Bladder microvascular endothelial cell (primary cell): Measurements from ENCODE around the gene TNFRSF12A. TPM values are rescaled to one million over a fixed set of nuclear protein-coding genes. Genes with fewer than 3 reads are reported as not detected.

Experiments used
- total RNA-seq: library from RNA; depleted of rRNA; stranded (reverse); fragments of >200 nt; gene quantifications from 2 replicates; pipeline ENCODE4 v1.2.3, GENCODE V29; 2014

TNFRSF12A gene, protein sequence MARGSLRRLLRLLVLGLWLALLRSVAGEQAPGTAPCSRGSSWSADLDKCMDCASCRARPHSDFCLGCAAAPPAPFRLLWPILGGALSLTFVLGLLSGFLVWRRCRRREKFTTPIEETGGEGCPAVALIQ
- 61.0 and 186 TPM in 2 replicates for total RNA-seq

DNA sequence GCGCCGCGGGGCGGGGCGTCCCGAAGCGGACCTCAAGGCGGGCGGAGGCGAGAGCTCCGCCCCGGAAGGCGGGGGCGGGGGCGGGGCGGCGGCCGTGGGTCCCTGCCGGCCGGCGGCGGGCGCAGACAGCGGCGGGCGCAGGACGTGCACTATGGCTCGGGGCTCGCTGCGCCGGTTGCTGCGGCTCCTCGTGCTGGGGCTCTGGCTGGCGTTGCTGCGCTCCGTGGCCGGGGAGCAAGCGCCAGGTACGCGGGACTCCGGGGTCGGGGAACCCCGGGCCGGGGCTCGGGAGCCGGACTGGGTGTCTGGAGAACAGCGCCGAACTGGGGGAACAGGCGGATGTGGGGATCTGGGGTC lies at the start of gene TNFRSF12A:
Gene TNFRSF12A, plus strand, starts transcription at position 122 of the 357 bp plus-strand sequence. Its CDS starts 30 bp downstream, at position 152.

DNA sequence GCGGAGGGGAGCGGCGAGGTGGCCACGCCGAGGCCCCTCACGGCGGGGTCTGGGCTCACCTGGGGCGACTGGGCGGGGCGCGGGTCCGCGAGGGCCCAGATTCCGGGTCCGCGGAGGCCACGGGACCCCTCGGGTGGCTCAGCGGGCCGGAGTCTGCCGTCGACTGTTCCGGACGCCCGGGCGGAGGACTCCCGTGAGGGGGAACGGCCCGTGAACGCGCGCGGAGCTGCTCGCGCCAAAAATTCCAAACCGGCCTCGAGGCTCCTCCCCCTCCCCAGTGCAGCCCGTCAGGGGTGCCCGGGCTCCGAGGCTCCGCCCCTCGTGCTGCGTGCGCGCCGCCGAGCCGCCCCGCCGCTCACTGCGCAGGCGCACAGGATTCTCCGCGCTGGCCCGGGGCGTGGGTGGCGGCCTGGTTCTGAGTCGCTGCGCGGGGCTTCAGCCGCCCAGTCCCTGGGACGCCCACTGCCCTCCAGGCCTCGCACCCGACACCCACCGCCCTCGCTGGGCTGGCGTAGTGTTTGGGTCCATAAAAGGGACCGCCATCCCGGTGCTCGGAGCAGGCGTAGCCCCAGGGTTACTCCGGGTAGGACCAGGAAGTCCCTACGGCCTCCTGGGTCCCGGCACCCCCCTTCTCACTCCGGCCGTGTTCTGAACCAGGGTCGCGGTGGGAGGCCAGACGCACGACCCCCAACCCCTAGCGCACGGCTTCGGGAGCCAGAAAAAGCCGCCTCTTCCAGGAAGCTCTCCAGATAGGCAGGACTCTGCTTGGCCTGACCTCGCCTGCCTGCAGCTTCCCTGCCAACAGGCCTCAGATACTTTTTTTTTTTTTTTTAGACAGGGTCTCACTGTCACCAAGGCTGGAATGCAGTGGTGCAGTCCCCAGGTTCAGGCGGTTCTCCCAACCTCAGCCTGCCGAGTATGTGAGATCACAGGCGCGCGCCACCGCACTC lies 39.7 kb upstream of the TNFRSF12A start, which contains the start of gene PKMYT1:
Gene PKMYT1, minus strand, starts transcription at position 220 of the 950 bp plus-strand sequence. CDS start 789 bp downstream, outside the sequence.

DNA sequence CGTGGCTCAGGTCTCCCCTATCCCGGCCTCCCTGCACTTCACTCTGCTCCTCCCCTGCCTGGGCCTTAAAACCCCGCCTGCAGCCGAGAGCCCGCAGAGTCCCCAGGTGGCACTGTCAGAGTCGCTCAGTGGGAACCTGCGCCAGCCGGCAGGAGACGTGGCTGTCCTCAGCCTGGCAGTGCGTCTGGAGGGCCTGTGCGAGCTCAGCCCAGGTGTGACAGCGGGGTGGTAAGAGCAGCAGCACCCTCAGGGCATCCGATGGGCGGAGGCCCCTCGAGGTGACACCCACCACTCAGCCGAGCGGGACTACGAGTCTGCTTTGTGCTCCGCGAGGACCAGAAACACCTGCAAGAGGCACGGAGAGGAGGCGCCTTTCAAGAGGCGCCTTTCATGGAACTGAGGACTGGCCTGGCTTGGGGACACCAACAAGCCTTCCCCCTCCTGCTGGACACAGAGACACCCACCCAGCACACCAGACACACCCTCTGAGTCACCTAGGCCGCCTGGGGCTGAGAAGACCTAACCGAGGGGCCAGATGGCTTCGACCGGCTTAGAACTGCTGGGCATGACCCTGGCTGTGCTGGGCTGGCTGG lies 7.2 kb upstream of the TNFRSF12A start, which contains the start of gene CLDN9:
Gene CLDN9, plus strand, starts transcription at position 96 of the 593 bp plus-strand sequence. Its CDS starts 440 bp downstream, at position 536.

DNA sequence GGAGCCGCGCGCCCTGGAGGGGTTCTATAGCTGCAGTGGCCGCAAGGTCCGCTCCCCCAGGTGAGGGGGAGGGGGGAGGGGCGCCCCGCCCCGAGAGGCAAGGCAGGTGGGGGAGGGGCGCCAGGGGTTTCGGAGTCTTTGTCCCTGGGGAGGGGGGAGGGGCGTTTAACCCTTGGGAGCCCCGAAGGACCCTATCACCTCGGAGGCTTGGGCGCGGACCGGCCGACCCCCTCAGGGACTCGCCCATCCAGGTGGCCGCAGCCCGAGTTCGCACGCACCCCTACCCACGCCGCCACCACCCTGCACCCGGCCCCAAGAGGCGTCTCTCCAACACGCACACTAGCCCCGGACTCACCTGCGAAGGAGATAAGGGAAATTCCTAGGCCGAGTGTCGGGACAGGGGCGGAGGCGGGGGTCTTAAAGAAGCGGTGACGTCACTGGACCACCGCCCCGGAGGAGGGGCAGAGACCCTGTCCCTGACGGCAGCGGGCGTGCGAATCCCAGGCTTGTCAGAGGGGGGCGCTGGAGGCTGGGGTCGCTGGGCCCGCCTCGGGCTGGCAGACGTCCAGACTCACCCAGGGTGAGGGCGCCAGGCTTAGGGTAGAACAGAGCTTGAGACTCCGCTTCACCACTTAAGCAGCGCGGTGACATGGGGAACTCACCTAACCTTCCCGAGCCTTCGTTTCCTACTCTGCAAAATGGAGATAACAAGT lies 2.2 kb upstream of the TNFRSF12A start, which contains the start of gene CLDN6:
Gene CLDN6, minus strand, starts transcription at position 390 of the 713 bp plus-strand sequence. CDS start 2,162 bp downstream, outside the sequence.

GRCh38 chr16:3023669-3024478 lies 3.7 kb downstream of the TNFRSF12A start, which contains the start of the genes HCFC1R1 and THOC6:
Gene HCFC1R1, minus strand, starts transcription at chr16:3023942. Its CDS starts 1 bp downstream, at chr16:3023941.
Gene THOC6, plus strand, starts transcription at chr16:3024035. Its CDS starts 292 bp downstream, at chr16:3024327.

DNA sequence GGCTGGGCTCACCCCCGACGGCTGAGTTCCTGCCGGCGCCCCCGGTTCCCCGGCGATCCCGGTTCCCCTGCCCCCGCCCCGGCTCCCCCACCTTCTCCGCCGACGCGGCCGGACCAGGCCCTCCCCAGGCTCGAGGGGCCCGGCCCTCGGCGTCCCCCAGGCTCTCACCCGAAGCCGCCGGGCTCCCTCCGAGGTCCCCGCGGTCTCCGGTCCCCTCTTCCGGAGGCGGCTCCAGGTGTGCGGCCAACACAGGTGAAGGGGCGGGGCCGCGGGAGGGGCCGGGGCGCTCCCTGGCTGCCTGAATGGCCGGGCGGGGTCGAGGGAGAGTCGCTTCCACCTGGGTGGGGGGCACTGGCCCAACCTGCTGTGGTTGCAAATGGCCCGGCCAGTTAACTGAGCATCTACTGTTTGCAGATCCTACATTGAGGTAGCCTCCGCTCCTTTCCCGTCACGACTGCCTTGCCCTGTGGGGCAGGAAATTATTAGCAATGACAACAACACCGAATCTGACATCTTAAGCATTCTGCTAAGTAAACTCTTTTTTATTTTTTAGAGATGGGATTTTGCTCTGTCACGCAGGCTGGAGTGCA lies 16.7 kb downstream of the TNFRSF12A start, which contains the start of gene BICDL2:
Gene BICDL2, minus strand, starts transcription at position 219 of the 590 bp plus-strand sequence. CDS start 1,448 bp downstream, outside the sequence.

DNA sequence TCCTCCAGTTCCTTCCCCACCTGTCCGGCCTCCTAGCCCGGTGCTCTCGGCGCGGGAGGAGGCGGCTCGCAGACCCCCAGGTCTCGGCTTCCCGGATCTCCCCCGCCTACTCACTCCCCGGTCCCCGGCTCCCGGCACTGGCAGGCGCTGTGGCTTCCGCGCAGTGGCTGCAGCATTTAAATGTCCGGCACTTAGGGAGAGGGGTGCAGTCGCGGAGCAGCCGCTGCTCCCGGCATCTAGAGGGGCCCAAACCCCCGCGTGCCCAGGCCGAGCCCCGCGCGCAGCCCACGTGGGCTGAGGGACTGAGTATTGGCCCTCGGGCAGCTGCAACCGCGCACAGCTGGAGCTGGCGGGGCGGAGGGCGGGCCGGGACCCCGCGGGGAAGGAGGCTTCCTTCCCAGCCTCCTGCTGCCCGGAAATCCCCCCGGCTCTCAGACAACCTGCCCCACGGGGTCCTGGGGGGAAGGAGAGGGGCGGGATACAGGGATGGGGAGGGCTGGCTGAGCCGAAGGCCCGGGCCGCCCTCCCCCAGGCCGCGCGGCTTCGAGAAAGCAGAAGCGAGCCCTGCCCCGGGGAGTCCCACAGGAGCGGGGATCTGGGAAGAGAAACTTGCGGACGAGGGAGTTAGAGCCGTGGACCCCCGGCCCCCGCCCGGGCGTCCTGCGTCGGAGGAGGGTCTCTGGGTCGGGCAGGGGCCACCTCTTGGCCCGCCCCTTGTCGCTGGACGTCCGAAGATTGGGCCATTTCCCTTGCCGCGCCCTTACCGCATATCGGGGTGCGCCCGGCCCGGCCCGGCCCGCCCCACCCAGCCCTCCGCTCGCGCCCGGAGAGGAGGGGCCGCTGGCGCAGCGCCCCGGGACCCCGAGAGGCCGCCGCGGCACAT lies 25.8 kb downstream of the TNFRSF12A start, which contains the start of gene MMP25:
Gene MMP25, plus strand, starts transcription at position 804 of the 883 bp plus-strand sequence. CDS start 357 bp downstream, outside the sequence.

DNA sequence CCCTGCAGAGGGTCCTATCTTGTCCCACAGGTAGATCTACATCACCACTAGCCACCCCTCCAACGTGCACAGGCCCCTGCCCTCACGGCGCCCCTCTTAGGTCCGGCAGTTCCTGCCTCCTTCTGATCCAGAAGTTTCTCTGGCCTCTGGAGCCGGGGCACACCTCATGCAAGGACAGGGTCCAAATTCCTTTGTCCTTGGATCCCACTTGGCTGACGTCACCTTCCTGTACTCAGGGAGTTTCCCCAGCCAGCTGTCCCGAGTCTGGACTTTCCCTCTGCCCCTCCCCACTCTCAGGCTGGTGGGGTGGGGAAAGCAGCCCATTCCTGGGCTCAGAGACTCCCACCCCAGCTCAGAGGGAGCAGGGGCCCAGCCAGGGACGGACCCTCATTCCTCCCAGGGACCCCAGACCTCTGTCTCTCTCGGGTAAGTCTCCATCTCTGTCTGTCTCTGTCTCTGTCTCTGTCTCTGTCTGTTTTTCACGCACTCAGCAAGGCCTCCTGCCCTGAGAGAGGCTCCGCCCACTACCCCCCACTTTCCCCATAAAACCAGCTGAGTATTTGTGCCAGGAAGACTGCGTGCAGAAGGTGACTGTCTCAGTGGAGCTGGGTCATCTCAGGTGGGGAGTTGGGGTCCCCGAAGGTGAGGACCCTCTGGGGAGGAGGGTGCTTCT lies 45.0 kb downstream of the TNFRSF12A start, which contains the start of gene IL32:
Gene IL32, plus strand, starts transcription at position 572 of the 673 bp plus-strand sequence. CDS start 172 bp downstream, outside the sequence.

Other genes starting within 250 kb of the TNFRSF12A start
- 227 and 361 TPM in 2 replicates for gene ELOB, start 243.1 kb upstream of the TNFRSF12A start, total RNA-seq
- gene PRSS33, start 232.8 kb upstream of the TNFRSF12A start, total RNA-seq = not detected in 2 replicates
- not detected in 2 replicates for gene PRSS41, start 221.9 kb upstream of the TNFRSF12A start, total RNA-seq
- gene PRSS21, start 203.1 kb upstream of the TNFRSF12A start, total RNA-seq = 0.32 and 1.7 TPM in 2 replicates
- 0.44 and 0.65 TPM in 2 replicates for gene ZG16B, start 190.1 kb upstream of the TNFRSF12A start, total RNA-seq
- gene PRSS22, start 162.2 kb upstream of the TNFRSF12A start, total RNA-seq = not detected in 2 replicates
- gene FLYWCH2, start 137.2 kb upstream of the TNFRSF12A start, total RNA-seq = 32.2 and 59.3 TPM in 2 replicates
- gene FLYWCH1, start 108.4 kb upstream of the TNFRSF12A start, total RNA-seq = 31.2 and 36.3 TPM in 2 replicates
- not detected in 2 replicates for gene KREMEN2, start 56.1 kb upstream of the TNFRSF12A start, total RNA-seq
- gene PAQR4, start 51.0 kb upstream of the TNFRSF12A start, total RNA-seq = 11.3 and 13.3 TPM in 2 replicates
- gene PKMYT1, start 39.9 kb upstream of the TNFRSF12A start, total RNA-seq = 5.0 and 6.6 TPM in 2 replicates
- gene CLDN9, start 7.4 kb upstream of the TNFRSF12A start, total RNA-seq = not detected in 2 replicates
- gene CLDN6, start 2.2 kb upstream of the TNFRSF12A start, total RNA-seq = 0.25 TPM in 1 of 2 replicates, not detected in the other
- gene HCFC1R1, start 3.6 kb downstream of the TNFRSF12A start, total RNA-seq = 3.8 and 6.0 TPM in 2 replicates
- gene THOC6, start 3.7 kb downstream of the TNFRSF12A start, total RNA-seq = 18.6 and 24.1 TPM in 2 replicates
- gene BICDL2, start 16.6 kb downstream of the TNFRSF12A start, total RNA-seq = not detected in 2 replicates
- gene MMP25, start 26.2 kb downstream of the TNFRSF12A start, total RNA-seq = under 0.01 and 0.06 TPM in 2 replicates
- gene IL32, start 45.3 kb downstream of the TNFRSF12A start, total RNA-seq = 105 and 319 TPM in 2 replicates
- not detected in 2 replicates for gene ZSCAN10, start 78.9 kb downstream of the TNFRSF12A start, total RNA-seq
- 15.6 and 27.2 TPM in 2 replicates for gene ZNF205, start 92.2 kb downstream of the TNFRSF12A start, total RNA-seq
- gene ZNF213, start 114.7 kb downstream of the TNFRSF12A start, total RNA-seq = 4.2 and 7.5 TPM in 2 replicates
- not detected in 2 replicates for gene OR1F1, start 167.8 kb downstream of the TNFRSF12A start, total RNA-seq
- gene ZNF200, start 214.8 kb downstream of the TNFRSF12A start, total RNA-seq = 8.4 and 11.0 TPM in 2 replicates
- 0.13 TPM in 1 of 2 replicates, not detected in the other for gene MEFV, start 236.3 kb downstream of the TNFRSF12A start, total RNA-seq